ENCODE data around the gene ADAM17. TPM values are rescaled to one million over a fixed set of nuclear protein-coding genes. Genes with fewer than 3 reads are reported as not detected.

The ADAM17 gene
- polyA plus RNA-seq, 1 of the 3 experiments (the other 2 are of a cell fraction): 17.1 TPM

DNA sequence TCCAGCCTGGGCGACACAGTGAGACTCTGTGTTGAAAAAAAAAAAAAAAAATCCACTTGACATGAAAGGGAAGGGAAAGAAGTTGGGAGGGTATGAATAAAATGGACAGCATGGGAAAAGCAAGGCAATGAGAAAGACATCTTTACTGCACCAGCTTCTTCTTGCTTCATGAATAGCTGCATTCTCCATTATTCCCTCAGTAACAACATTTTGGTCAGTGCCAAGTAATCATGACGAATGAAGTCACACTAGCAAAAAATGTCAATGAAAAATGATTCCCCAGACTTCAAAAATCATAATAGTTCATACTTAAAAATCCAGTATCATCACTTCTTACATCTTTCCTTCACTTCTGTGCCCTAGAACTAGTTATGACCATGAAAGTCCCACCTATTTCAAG lies 30.4 kb downstream of the ADAM17 start:
- Histone ChIP-seq H3K9me3 (no peaks in the 10 kb centered on the region), H4K20me1 (ENCODE audit: insufficient read depth) (no peaks in the 10 kb centered on the region), H3K9me2 (no peaks in the 10 kb centered on the region), H3F3A (replicated peaks; ENCODE audit: insufficient read depth) (peaks cover 5% of the 10 kb centered on the region), H3K4me1 (ENCODE audit: control insufficient read depth in 1 of 2, insufficient read depth in 2 of 2, low read depth in 1 of 2, low read length in 1 of 2) (no peaks in the 10 kb centered on the region), H3K9ac (no peak overlapping the region), H3K4me3 (ENCODE audit: low read depth in 2 of 2, low read length in 1 of 2) (no peak overlapping the region), H2AFZ (ENCODE audit: low read depth) (no peak overlapping the region), H3K27me3 (ENCODE audit: insufficient read depth) (no peaks in the 10 kb centered on the region), H3K36me3 (replicated peaks in 1 of 2; ENCODE audit: control insufficient read depth in 1 of 2, insufficient read depth in 2 of 2, low read length in 1 of 2) (peaks cover 65 to 90% of the 10 kb centered on the region in 2 experiments), H3K79me2 (ENCODE audit: insufficient read depth) (peaks cover 17% of the 10 kb centered on the region; the same call in 1 of the 2 replicates), H3K4me2 (no peak overlapping the region), H3K27ac (ENCODE audit: low read depth in 2 of 2, low read length in 1 of 2) (no peak overlapping the region)
- ChIA-PET POLR2A (no interaction called here), CTCF (interaction anchor here (1.8 kb wide), 1 partner anchor 16 kb away, joined by 6 read pairs; no protein-coding TSS in a partner anchor)
- WGBS (ENCODE audit: low lambda C conversion rate): 91% methylated on average over 2 of the region's 2 CpGs
- DNase-seq: no peak
- TF ChIP-seq YY1 (IDR thresholded peaks at IDR 0.05; ENCODE audit: low read depth): no peak

DNA sequence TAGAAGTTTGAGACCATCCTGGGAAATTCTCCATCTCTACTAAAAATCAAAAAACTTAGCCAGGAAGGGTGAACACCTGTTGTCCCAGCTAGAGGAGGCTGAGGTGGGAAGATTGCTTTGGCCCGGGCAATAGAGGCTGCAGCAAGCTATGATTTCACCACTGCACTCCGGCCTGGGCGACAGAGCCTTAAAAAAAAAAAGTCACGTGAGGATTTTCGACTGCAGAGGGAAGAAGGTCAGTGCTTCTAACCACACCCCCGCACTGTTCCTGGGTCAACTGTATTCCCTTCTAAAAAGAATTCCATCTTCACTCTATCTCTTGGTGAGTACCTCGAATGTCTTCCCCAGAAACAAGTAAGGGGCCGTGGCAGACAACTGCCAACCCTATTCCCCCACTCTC lies 31.3 kb downstream of the ADAM17 start:
- H3K4me1 ChIP-seq (ENCODE audit: control insufficient read depth in 1 of 2, insufficient read depth in 2 of 2, low read depth in 1 of 2, low read length in 1 of 2): no peaks in the 10 kb centered on the region
- no peak overlapping the region for H3K9ac ChIP-seq
- no peaks in the 10 kb centered on the region for H3K9me2 ChIP-seq
- no peak for DNase-seq
- WGBS (ENCODE audit: low lambda C conversion rate): 94% methylated on average over 8 of the region's 8 CpGs
- no peaks in the 10 kb centered on the region for H3K27me3 ChIP-seq (ENCODE audit: insufficient read depth)
- peaks cover 75 to 92% of the 10 kb centered on the region in 2 experiments for H3K36me3 ChIP-seq (replicated peaks in 1 of 2; ENCODE audit: control insufficient read depth in 1 of 2, insufficient read depth in 2 of 2, low read length in 1 of 2)
- H3F3A ChIP-seq (replicated peaks; ENCODE audit: insufficient read depth): peaks cover 5% of the 10 kb centered on the region
- no peak overlapping the region for H3K4me3 ChIP-seq (ENCODE audit: low read depth in 2 of 2, low read length in 1 of 2)
- ChIA-PET POLR2A (no interaction called here), CTCF (interaction anchor here (0.7 to 1.8 kb wide), 2 partner anchors 15 to 381 kb away, joined by 3 to 6 read pairs; no protein-coding TSS in a partner anchor)
- H2AFZ ChIP-seq (ENCODE audit: low read depth): no peak overlapping the region
- no peak overlapping the region for H3K27ac ChIP-seq (ENCODE audit: low read depth in 2 of 2, low read length in 1 of 2)
- TF ChIP-seq, protein P1, sequence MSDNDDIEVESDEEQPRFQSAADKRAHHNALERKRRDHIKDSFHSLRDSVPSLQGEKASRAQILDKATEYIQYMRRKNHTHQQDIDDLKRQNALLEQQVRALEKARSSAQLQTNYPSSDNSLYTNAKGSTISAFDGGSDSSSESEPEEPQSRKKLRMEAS (IDR thresholded peaks at IDR 0.05; ENCODE audit: low read depth): no peak
- no peak for TF ChIP-seq TAF1 (IDR thresholded peaks at IDR 0.05; ENCODE audit: borderline replicate concordance, low read depth, low read length)
- TF ChIP-seq GABPA (IDR thresholded peaks at IDR 0.05; ENCODE audit: low read depth): no peak
- TF ChIP-seq FOSL2 (IDR thresholded peaks at IDR 0.05; ENCODE audit: borderline replicate concordance, low read depth): no peak
- no peak for TF ChIP-seq FOXM1 (IDR thresholded peaks at IDR 0.05; ENCODE audit: low read depth)
- TF ChIP-seq, protein P2, sequence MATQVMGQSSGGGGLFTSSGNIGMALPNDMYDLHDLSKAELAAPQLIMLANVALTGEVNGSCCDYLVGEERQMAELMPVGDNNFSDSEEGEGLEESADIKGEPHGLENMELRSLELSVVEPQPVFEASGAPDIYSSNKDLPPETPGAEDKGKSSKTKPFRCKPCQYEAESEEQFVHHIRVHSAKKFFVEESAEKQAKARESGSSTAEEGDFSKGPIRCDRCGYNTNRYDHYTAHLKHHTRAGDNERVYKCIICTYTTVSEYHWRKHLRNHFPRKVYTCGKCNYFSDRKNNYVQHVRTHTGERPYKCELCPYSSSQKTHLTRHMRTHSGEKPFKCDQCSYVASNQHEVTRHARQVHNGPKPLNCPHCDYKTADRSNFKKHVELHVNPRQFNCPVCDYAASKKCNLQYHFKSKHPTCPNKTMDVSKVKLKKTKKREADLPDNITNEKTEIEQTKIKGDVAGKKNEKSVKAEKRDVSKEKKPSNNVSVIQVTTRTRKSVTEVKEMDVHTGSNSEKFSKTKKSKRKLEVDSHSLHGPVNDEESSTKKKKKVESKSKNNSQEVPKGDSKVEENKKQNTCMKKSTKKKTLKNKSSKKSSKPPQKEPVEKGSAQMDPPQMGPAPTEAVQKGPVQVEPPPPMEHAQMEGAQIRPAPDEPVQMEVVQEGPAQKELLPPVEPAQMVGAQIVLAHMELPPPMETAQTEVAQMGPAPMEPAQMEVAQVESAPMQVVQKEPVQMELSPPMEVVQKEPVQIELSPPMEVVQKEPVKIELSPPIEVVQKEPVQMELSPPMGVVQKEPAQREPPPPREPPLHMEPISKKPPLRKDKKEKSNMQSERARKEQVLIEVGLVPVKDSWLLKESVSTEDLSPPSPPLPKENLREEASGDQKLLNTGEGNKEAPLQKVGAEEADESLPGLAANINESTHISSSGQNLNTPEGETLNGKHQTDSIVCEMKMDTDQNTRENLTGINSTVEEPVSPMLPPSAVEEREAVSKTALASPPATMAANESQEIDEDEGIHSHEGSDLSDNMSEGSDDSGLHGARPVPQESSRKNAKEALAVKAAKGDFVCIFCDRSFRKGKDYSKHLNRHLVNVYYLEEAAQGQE (IDR thresholded peaks at IDR 0.05; ENCODE audit: low read depth, low read length): no peak
- TF ChIP-seq TEAD4 (IDR thresholded peaks at IDR 0.05; ENCODE audit: borderline replicate concordance, insufficient read depth): no peak
- no peak for TF ChIP-seq NFIC (IDR thresholded peaks at IDR 0.05; ENCODE audit: borderline replicate concordance)
- TF ChIP-seq FOXJ3 (CRISPR knock-in tag; IDR thresholded peaks at IDR 0.05): no peak
- TF ChIP-seq, protein P3, sequence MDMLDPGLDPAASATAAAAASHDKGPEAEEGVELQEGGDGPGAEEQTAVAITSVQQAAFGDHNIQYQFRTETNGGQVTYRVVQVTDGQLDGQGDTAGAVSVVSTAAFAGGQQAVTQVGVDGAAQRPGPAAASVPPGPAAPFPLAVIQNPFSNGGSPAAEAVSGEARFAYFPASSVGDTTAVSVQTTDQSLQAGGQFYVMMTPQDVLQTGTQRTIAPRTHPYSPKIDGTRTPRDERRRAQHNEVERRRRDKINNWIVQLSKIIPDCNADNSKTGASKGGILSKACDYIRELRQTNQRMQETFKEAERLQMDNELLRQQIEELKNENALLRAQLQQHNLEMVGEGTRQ (IDR thresholded peaks at IDR 0.05; ENCODE audit: borderline replicate concordance, low read depth, low read length): no peak
- TF ChIP-seq MEF2A (IDR thresholded peaks at IDR 0.05; ENCODE audit: borderline replicate concordance, low read depth): no peak
- TF ChIP-seq, protein P4, sequence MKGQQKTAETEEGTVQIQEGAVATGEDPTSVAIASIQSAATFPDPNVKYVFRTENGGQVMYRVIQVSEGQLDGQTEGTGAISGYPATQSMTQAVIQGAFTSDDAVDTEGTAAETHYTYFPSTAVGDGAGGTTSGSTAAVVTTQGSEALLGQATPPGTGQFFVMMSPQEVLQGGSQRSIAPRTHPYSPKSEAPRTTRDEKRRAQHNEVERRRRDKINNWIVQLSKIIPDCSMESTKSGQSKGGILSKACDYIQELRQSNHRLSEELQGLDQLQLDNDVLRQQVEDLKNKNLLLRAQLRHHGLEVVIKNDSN (IDR thresholded peaks at IDR 0.05; ENCODE audit: borderline replicate concordance, low read depth): no peak
- no peak for TF ChIP-seq NRF1 (IDR thresholded peaks at IDR 0.05; ENCODE audit: low read depth, low read length)
- no peak for TF ChIP-seq EZH2phosphoT487 (IDR thresholded peaks at IDR 0.05; ENCODE audit: borderline replicate concordance, low read depth)
- H3K79me2 ChIP-seq (ENCODE audit: insufficient read depth): peaks cover 14% of the 10 kb centered on the region; the same call in 1 of the 2 replicates
- H4K20me1 ChIP-seq (ENCODE audit: insufficient read depth): no peaks in the 10 kb centered on the region
- no peaks in the 10 kb centered on the region for H3K9me3 ChIP-seq
- no peak overlapping the region for H3K4me2 ChIP-seq
